Measurements from ENCODE around the gene REPS1.

- TF ChIP-seq POLR2A (IDR thresholded peaks at IDR 0.05) = no peak
- no peak for TF ChIP-seq EP300 (IDR thresholded peaks at IDR 0.05; ENCODE audit: low read depth)
- no peak for TF ChIP-seq CTCF (IDR thresholded peaks at IDR 0.05)
- TF ChIP-seq POLR2AphosphoS5 (IDR thresholded peaks at IDR 0.05) = no peak
These were observed 80.9 kb downstream of the REPS1 start for GRCh38 chr6:138907167-138907566.

Measured in transverse colon (tissue), 4 donors.